Lower leg skin (tissue), 4 donors: ENCODE results near the gene SLC25A25. TPM values are rescaled to one million over a fixed set of nuclear protein-coding genes. Genes with fewer than 3 reads are reported as not detected.
A peak's percentile ranks its signal among the peaks of the same experiment; 100 is the strongest.

Experiments used
- DNase-seq, 2 donors: peaks; one replicate each; pipeline ENCODE4 v3.0.0-alpha.2; 2019; ENCODE audit warnings: low spot score in 2 of 2
- H3K4me3 ChIP-seq: fragments of 200-600 bp; sonication (generic); 2 replicates; pipeline ENCODE4 v1.5.1; 2017; ENCODE audit warnings: mild to moderate bottlenecking, low read depth; ENCODE audit not compliant: poor library complexity, severe bottlenecking
- CTCF ChIP-seq, 3 donors: fragments of 450-650 bp; IDR thresholded peaks; one replicate each; pipeline ENCODE4 v1.5.1; 2016; ENCODE audit warnings: antibody characterized with exemption in 3 of 3, mild to moderate bottlenecking in 3 of 3, moderate library complexity in 2 of 3
- POLR2A ChIP-seq, 2 donors: fragments of 450-650 bp; IDR thresholded peaks; one replicate each; pipeline ENCODE4 v1.6.1; 2016 to 2017; ENCODE audit warnings: antibody characterized with exemption in 2 of 2, mild to moderate bottlenecking in 1 of 2, moderate library complexity in 1 of 2
- WGBS, 2 donors: methylation state at CpG; one replicate each; pipeline ENCODE4 v1.1.5; 2018; 5-methylcytosine and 5-hydroxymethylcytosine counted together
- intact Hi-C: fragments of 100-400 bp; cut with DNase I; formaldehyde crosslinking; loops from one replicate; pipeline ENCODE4 v1.15.0; 2023; ENCODE audit warnings: low total_unique reads
- total RNA-seq, 4 donors: library from RNA; depleted of rRNA; stranded (reverse); fragments of >200 nt; gene quantifications; one replicate each; pipeline ENCODE4 v1.1.0, GENCODE V29; 2016

The SLC25A25 gene
- total RNA-seq, 4 donors from 2014 or later = 26.4 to 40.3 (median 32.0) TPM

- DNase-seq = peak; percentile 78 to 91
- intact Hi-C loops = no loop called here
- H3K4me3 ChIP-seq = no peak overlapping the region
- no peak for TF ChIP-seq POLR2A (IDR thresholded peaks at IDR 0.05)
- TF ChIP-seq CTCF (IDR thresholded peaks at IDR 0.05) = no peak
- 35 to 43% methylated on average over 7 of the region's 7 CpGs for WGBS, 2 donors
Measured at GRCh38 chr9:128055344-128056040, 12.5 kb upstream of the SLC25A25 start.

- intact Hi-C loops = no loop called here
- no peak for DNase-seq
- H3K4me3 ChIP-seq = no peak overlapping the region
- 85 to 86% methylated on average over 3 of the region's 3 CpGs for WGBS, 2 donors
- no peak for TF ChIP-seq CTCF (IDR thresholded peaks at IDR 0.05)
Measured at GRCh38 chr9:128056086-128056485, 11.9 kb upstream of the SLC25A25 start.

GRCh38 chr9:128056887-128057723, 10.9 kb upstream of the SLC25A25 start:
- 89% methylated on average over 14 of the region's 14 CpGs for WGBS, 2 donors
- no peak for DNase-seq
- intact Hi-C loops = no loop called here
- TF ChIP-seq CTCF (IDR thresholded peaks at IDR 0.05) (no peak), POLR2A (IDR thresholded peaks at IDR 0.05) (no peak)
- H3K4me3 ChIP-seq = no peak overlapping the region

GRCh38 chr9:128057724-128058409, 10.2 kb upstream of the SLC25A25 start:
- no peak for DNase-seq
- 85% methylated on average over 8 of the region's 8 CpGs for WGBS, 2 donors
- TF ChIP-seq CTCF (IDR thresholded peaks at IDR 0.05) (no peak), POLR2A (IDR thresholded peaks at IDR 0.05) (no peak)
- H3K4me3 ChIP-seq = no peak overlapping the region
- intact Hi-C loops = no loop called here

GRCh38 chr9:128059365-128059983, 8.6 kb upstream of the SLC25A25 start:
- 79 to 86% methylated on average over 6 of the region's 6 CpGs for WGBS, 2 donors
- no peak for TF ChIP-seq CTCF (IDR thresholded peaks at IDR 0.05)
- no peak for TF ChIP-seq POLR2A (IDR thresholded peaks at IDR 0.05)
- no peak for DNase-seq
- no peak overlapping the region for H3K4me3 ChIP-seq
- intact Hi-C loops = no loop called here
